Activated B cell treated with CpG ODN at 0.5 μM for 24 hours (primary cell): ENCODE measurements around the gene SND1. TPM values are rescaled to one million over a fixed set of nuclear protein-coding genes. Genes with fewer than 3 reads are reported as not detected.

Experiments
- ATAC-seq: fragments of 200-7000 bp; cut with Tn5 transposase; one replicate; pipeline ENCODE4 v1.10.0; 2021; ENCODE audit warnings: low read depth, mild to moderate bottlenecking, moderate library complexity
- CTCF ChIA-PET: fragments of 350-600 bp; sonication (Branson Sonifier 250); formaldehyde crosslinking; loops from one replicate; lab custom pipeline; 2021; ENCODE audit warnings: antibody characterized with exemption; lab: Charles Lee
- POLR2A ChIA-PET: fragments of 350-600 bp; sonication (Branson Sonifier 250); formaldehyde crosslinking; loops from one replicate; lab custom pipeline; 2021; ENCODE audit warnings: antibody characterized with exemption; lab: Charles Lee
- DNase-seq: peaks from one replicate; pipeline ENCODE4 v3.0.0; 2022
- H3K27ac Mint-ChIP-seq: one replicate; pipeline ENCODE4 v1.8.0; 2020; ENCODE audit warnings: mixed read lengths
- H3K27me3 Mint-ChIP-seq: one replicate; pipeline ENCODE4 v1.8.0; 2021; ENCODE audit warnings: mixed read lengths
- H3K36me3 Mint-ChIP-seq: one replicate; pipeline ENCODE4 v1.8.0; 2021; ENCODE audit warnings: low read depth, mixed read lengths
- H3K4me1 Mint-ChIP-seq: one replicate; pipeline ENCODE4 v1.8.0; 2021; ENCODE audit warnings: mixed read lengths
- H3K4me3 Mint-ChIP-seq: one replicate; pipeline ENCODE4 v1.8.0; 2020; ENCODE audit warnings: mild to moderate bottlenecking, mixed read lengths
- H3K9me3 Mint-ChIP-seq: one replicate; pipeline ENCODE4 v1.8.0; 2020; ENCODE audit warnings: mixed read lengths
- CTCF ChIP-seq: fragments of 200-600 bp; IDR thresholded peaks from one replicate; pipeline ENCODE4 v1.8.0; 2022; ENCODE audit warnings: antibody characterized with exemption, mild to moderate bottlenecking
- intact Hi-C: fragments of 100-400 bp; cut with micrococcal nuclease; formaldehyde crosslinking; loops from one replicate; pipeline ENCODE4 v1.15.1; 2024
- total RNA-seq: library from RNA; stranded (reverse); gene quantifications from 2 replicates; pipeline ENCODE4 v1.2.3, GENCODE V29; 2022

Gene SND1
- total RNA-seq, 1 donor from 2014 or later = 215 TPM

- POLR2A ChIA-PET = interaction anchor here (0.9 kb wide), 1 partner anchor 15 kb away, joined by 3 read pairs; no protein-coding TSS in a partner anchor
- Mint-ChIP-seq H3K9me3 (no peaks in the 10 kb centered on the region), H3K27me3 (no peaks in the 10 kb centered on the region), H3K4me1 (peaks cover 54% of the 10 kb centered on the region), H3K27ac (peak overlapping the region; percentile 36), H3K36me3 (no peaks in the 10 kb centered on the region), H3K4me3 (peak overlapping the region; percentile 46)
- CTCF ChIA-PET = interaction anchor here (1.0 to 1.8 kb wide), 3 partner anchors 8 to 396 kb away, joined by 3 to 4 read pairs (median 4); no protein-coding TSS in a partner anchor
- no peak for TF ChIP-seq CTCF
- DNase-seq (no peak), ATAC-seq (no peak)
- intact Hi-C loops = no loop called here
These were observed 450.7 kb downstream of the SND1 start for GRCh38 chr7:128102490-128103291.

- Mint-ChIP-seq H3K27ac (peak overlapping the region; percentile 81), H3K27me3 (no peaks in the 10 kb centered on the region), H3K4me3 (peak overlapping the region; percentile 91), H3K4me1 (peaks cover 60% of the 10 kb centered on the region), H3K9me3 (no peaks in the 10 kb centered on the region), H3K36me3 (no peaks in the 10 kb centered on the region)
- TF ChIP-seq CTCF = no peak
- POLR2A ChIA-PET = interaction anchor here (0.6 to 1.4 kb wide), 4 partner anchors 25 to 99 kb away, joined by 3 to 4 read pairs (median 4); no protein-coding TSS in a partner anchor
- intact Hi-C loops = no loop called here
- CTCF ChIA-PET = interaction anchor here (1.4 to 1.8 kb wide), 3 partner anchors 32 to 397 kb away, joined by 4 to 8 read pairs (median 5); no protein-coding TSS in a partner anchor
- ATAC-seq (peak; percentile 60), DNase-seq (peak; percentile 25)
These were observed 451.6 kb downstream of the SND1 start for GRCh38 chr7:128103498-128104107.

GRCh38 chr7:128104108-128104742, 452.2 kb downstream of the SND1 start:
- DNase-seq (peak; percentile 25), ATAC-seq (peak; percentile 14)
- CTCF ChIA-PET = interaction anchor here (1.4 to 1.6 kb wide), 2 partner anchors 32 to 105 kb away, joined by 5 to 8 read pairs; no protein-coding TSS in a partner anchor
- POLR2A ChIA-PET = interaction anchor here (0.5 to 1.4 kb wide), 5 partner anchors 26 to 909 kb away, joined by 3 to 7 read pairs (median 4); no protein-coding TSS in a partner anchor
- Mint-ChIP-seq H3K9me3 (no peaks in the 10 kb centered on the region), H3K27me3 (no peaks in the 10 kb centered on the region), H3K4me1 (peaks cover 67% of the 10 kb centered on the region), H3K27ac (peak overlapping the region; percentile 8), H3K4me3 (peak overlapping the region; percentile 91), H3K36me3 (no peaks in the 10 kb centered on the region)
- TF ChIP-seq CTCF = no peak
- intact Hi-C loops = no loop called here

- TF ChIP-seq CTCF = no peak
- no peak for ATAC-seq
- POLR2A ChIA-PET = interaction anchor here (0.6 kb wide), 1 partner anchor 61 kb away, joined by 3 read pairs; no protein-coding TSS in a partner anchor
- Mint-ChIP-seq H3K36me3 (no peaks in the 10 kb centered on the region), H3K4me1 (peaks cover 78% of the 10 kb centered on the region), H3K4me3 (peak overlapping the region; percentile 19), H3K9me3 (no peaks in the 10 kb centered on the region), H3K27me3 (no peaks in the 10 kb centered on the region), H3K27ac (no peak overlapping the region)
- CTCF ChIA-PET = no interaction called here
- no peak for DNase-seq
- intact Hi-C loops = loop anchor here (5.0 kb wide), 2 partner anchors 73 to 518 kb away; partner anchors contain the start of genes ARF5, GCC1 and LRRC4
These were observed 453.4 kb downstream of the SND1 start for GRCh38 chr7:128105228-128106022.
